ENCODE results near the gene TGFB3.

Gene TGFB3

DNA sequence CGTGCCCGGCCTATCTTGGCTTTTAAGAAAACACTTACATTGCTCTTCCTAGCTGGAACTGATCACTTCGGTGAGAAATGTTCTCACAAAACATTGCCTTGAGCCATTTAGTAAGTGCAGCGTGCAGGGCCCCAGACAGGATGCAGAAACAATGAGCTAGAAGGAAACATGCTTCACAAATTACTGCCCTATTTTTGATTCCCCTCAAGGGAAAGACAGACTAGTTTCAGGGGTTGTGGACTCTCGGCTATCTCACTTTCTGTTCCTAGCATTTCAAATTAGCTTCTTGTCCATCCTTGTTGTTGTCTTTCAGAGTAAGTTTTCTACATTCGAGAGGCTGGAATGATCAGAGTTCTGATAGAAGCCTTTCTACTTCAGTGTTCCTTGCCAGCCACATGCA lies 21.6 kb downstream of the TGFB3 start:
- ChIA-PET POLR2A (no interaction called here), CTCF (interaction anchor here (0.7 kb wide), 1 partner anchor 99 kb away, joined by 3 read pairs; no protein-coding TSS in a partner anchor)
- no peak for DNase-seq (ENCODE audit: extremely low spot score)
- TF ChIP-seq ZNF384 (IDR thresholded peaks at IDR 0.05) (no peak), NFRKB (IDR thresholded peaks at IDR 0.05) (no peak), SUZ12 (IDR thresholded peaks at IDR 0.05) (no peak), FOXK2 (IDR thresholded peaks at IDR 0.05) (no peak), ARNT (IDR thresholded peaks at IDR 0.05) (no peak), LEF1 (IDR thresholded peaks at IDR 0.05; ENCODE audit: borderline replicate concordance) (no peak), HDGF (IDR thresholded peaks at IDR 0.05; ENCODE audit: borderline replicate concordance) (no peak), TARDBP (IDR thresholded peaks at IDR 0.05) (no peak), SP1 (IDR thresholded peaks at IDR 0.05) (no peak), FOXM1 (IDR thresholded peaks at IDR 0.05; ENCODE audit: borderline replicate concordance) (no peak), BHLHE40 (IDR thresholded peaks at IDR 0.05; ENCODE audit: borderline replicate concordance) (no peak)
- TF ChIP-seq, protein P1, sequence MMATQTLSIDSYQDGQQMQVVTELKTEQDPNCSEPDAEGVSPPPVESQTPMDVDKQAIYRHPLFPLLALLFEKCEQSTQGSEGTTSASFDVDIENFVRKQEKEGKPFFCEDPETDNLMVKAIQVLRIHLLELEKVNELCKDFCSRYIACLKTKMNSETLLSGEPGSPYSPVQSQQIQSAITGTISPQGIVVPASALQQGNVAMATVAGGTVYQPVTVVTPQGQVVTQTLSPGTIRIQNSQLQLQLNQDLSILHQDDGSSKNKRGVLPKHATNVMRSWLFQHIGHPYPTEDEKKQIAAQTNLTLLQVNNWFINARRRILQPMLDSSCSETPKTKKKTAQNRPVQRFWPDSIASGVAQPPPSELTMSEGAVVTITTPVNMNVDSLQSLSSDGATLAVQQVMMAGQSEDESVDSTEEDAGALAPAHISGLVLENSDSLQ (IDR thresholded peaks at IDR 0.05) = no peak

GRCh38 chr14:75959031-75959430 lies 22.8 kb downstream of the TGFB3 start:
- DNase-seq (ENCODE audit: extremely low spot score) = no peak
- CTCF ChIA-PET = no interaction called here
- TF ChIP-seq, protein P1 (IDR thresholded peaks at IDR 0.05) = no peak
- no peak for TF ChIP-seq HDGF (IDR thresholded peaks at IDR 0.05; ENCODE audit: borderline replicate concordance)
- no peak for TF ChIP-seq BHLHE40 (IDR thresholded peaks at IDR 0.05; ENCODE audit: borderline replicate concordance)
- no peak for TF ChIP-seq NFRKB (IDR thresholded peaks at IDR 0.05)
- TF ChIP-seq LEF1 (IDR thresholded peaks at IDR 0.05; ENCODE audit: borderline replicate concordance) = no peak
- no peak for TF ChIP-seq FOXA1 (IDR thresholded peaks at IDR 0.05)
- TF ChIP-seq ELF4 (IDR thresholded peaks at IDR 0.05) = no peak
- TF ChIP-seq SUZ12 (IDR thresholded peaks at IDR 0.05) = no peak
- TF ChIP-seq ARNT (IDR thresholded peaks at IDR 0.05) = no peak
- POLR2A ChIA-PET = no interaction called here

DNA sequence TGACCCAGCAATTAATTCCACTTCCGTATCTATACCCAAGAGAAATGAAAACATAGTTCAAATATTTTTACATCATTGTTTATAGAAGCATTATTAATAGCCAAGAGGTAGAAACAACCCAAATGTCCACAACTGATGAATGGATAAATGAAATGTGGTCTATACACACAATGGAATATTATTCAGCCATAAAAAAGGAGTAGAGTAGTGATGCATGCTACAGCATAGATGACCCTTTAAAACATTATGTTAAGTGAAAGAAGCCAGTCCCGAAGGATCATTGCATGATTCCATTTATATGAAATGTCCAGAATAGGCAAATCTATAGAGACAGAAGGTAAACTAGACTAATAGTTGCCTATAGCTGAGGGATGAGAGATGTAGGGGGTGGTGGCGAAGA lies 29.3 kb downstream of the TGFB3 start:
- TF ChIP-seq FOXM1 (IDR thresholded peaks at IDR 0.05; ENCODE audit: borderline replicate concordance) = no peak
- no peak for TF ChIP-seq HDGF (IDR thresholded peaks at IDR 0.05; ENCODE audit: borderline replicate concordance)
- no peak for TF ChIP-seq LEF1 (IDR thresholded peaks at IDR 0.05; ENCODE audit: borderline replicate concordance)
- no peak for TF ChIP-seq ARNT (IDR thresholded peaks at IDR 0.05)
- TF ChIP-seq FOXK2 (IDR thresholded peaks at IDR 0.05) = no peak
- TF ChIP-seq, protein P1 (IDR thresholded peaks at IDR 0.05) = no peak
- no peak for TF ChIP-seq ZNF384 (IDR thresholded peaks at IDR 0.05)
- TF ChIP-seq TARDBP (IDR thresholded peaks at IDR 0.05) = no peak
- TF ChIP-seq NFRKB (IDR thresholded peaks at IDR 0.05) = no peak
- no peak for TF ChIP-seq SUZ12 (IDR thresholded peaks at IDR 0.05)
- TF ChIP-seq L3MBTL2 (conservative IDR thresholded peaks at IDR 0.05) = no peak
- no peak for TF ChIP-seq CTBP1 (IDR thresholded peaks at IDR 0.05; ENCODE audit: borderline replicate concordance)
- TF ChIP-seq FOXA1 (IDR thresholded peaks at IDR 0.05) = no peak
- TF ChIP-seq SP1 (IDR thresholded peaks at IDR 0.05) = no peak
- no peak for TF ChIP-seq ELF4 (IDR thresholded peaks at IDR 0.05)
- POLR2A ChIA-PET = no interaction called here
- no peak for DNase-seq (ENCODE audit: extremely low spot score)
- CTCF ChIA-PET = no interaction called here

DNA sequence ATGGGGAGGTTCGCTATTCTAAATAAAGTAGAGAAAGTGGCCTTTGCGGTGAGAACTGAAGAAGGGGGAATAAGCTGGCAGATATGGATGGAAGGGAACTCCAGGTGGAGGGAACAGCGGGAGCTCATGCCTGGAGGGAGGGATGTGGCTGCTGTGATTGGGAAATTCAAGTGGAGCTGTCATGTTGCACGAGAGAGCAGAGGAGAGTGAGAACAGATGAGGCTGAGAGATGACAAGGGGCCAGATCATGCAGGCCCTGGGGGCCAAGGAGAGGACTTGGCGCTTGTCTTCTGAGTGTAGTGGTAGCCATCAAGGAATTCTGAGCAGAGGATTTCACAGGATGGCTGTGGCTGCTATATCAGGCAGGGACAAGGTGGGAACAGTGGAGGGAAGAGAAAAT lies 35.0 kb downstream of the TGFB3 start:
- no peak for TF ChIP-seq ARNT (IDR thresholded peaks at IDR 0.05)
- no peak for TF ChIP-seq NFRKB (IDR thresholded peaks at IDR 0.05)
- TF ChIP-seq, protein P1 (IDR thresholded peaks at IDR 0.05) = no peak
- no peak for TF ChIP-seq FOXM1 (IDR thresholded peaks at IDR 0.05; ENCODE audit: borderline replicate concordance)
- TF ChIP-seq HDGF (IDR thresholded peaks at IDR 0.05; ENCODE audit: borderline replicate concordance) = no peak
- no peak for TF ChIP-seq L3MBTL2 (conservative IDR thresholded peaks at IDR 0.05)
- ChIA-PET POLR2A (no interaction called here), CTCF (no interaction called here)
- DNase-seq (ENCODE audit: extremely low spot score) = no peak

DNA sequence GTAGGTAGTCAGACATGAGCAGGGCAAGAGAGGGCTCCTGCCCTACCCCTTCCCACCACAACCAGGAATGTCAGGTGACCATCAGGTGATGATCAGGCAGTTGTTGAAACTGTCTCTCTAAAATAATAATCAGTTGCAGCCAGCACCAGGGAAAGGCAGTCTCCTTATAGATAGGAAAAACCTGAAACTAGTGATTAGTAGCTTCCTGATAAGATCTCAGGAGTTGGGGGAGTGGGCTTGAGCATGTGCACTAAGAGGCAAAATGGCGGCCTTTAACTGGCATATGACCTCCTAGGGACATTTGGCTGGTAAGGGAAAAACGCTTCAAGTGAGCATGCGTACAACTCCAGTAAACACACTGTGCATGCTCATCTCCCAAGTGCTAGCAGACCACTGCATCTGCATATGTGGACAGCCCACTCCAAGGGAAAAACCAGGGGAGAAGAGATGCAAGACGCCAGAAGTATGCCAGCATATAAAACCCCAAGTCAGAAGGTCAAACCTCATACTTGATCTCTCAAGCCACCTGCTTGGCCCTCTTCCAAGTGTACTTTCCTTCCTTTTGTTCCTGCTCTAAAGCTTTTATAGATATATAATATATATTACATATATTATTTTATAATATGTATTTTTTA lies 37.1 kb downstream of the TGFB3 start:
- TF ChIP-seq FOXM1 (IDR thresholded peaks at IDR 0.05; ENCODE audit: borderline replicate concordance) (no peak), SUZ12 (IDR thresholded peaks at IDR 0.05) (no peak), LEF1 (IDR thresholded peaks at IDR 0.05; ENCODE audit: borderline replicate concordance) (no peak), ZNF384 (IDR thresholded peaks at IDR 0.05) (no peak), ELF4 (IDR thresholded peaks at IDR 0.05) (no peak), NFRKB (IDR thresholded peaks at IDR 0.05) (no peak)
- CTCF ChIA-PET = no interaction called here
- DNase-seq (ENCODE audit: extremely low spot score) = no peak
- POLR2A ChIA-PET = no interaction called here

DNA sequence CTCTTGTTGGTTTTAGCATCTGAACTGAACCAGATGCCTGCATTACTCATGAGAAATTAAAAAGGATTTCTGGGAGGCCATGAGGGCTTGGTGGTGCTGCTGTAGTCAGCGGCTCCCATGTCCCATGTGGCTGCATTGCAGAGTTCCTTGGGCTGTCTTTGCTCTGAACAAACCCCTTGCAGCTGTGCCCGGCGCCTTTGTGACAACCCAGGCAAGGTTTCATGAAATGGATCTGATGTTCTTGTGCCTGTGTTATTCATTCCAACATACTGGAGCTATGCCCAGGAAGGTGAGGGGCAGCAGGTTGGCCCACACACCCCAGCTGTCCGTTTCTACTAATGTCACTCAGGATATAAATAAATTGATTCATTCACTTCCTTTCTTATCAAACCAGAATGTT lies 40.8 kb downstream of the TGFB3 start:
- CTCF ChIA-PET = no interaction called here
- TF ChIP-seq BHLHE40 (IDR thresholded peaks at IDR 0.05; ENCODE audit: borderline replicate concordance) = no peak
- TF ChIP-seq ARNT (IDR thresholded peaks at IDR 0.05) = no peak
- TF ChIP-seq FOXA1 (IDR thresholded peaks at IDR 0.05) = no peak
- TF ChIP-seq NFRKB (IDR thresholded peaks at IDR 0.05) = no peak
- TF ChIP-seq FOXM1 (IDR thresholded peaks at IDR 0.05; ENCODE audit: borderline replicate concordance) = no peak
- TF ChIP-seq, protein P1 (IDR thresholded peaks at IDR 0.05) = no peak
- no peak for TF ChIP-seq FOXK2 (IDR thresholded peaks at IDR 0.05)
- TF ChIP-seq TARDBP (IDR thresholded peaks at IDR 0.05) = no peak
- no peak for TF ChIP-seq ZNF384 (IDR thresholded peaks at IDR 0.05)
- no peak for TF ChIP-seq SUZ12 (IDR thresholded peaks at IDR 0.05)
- no peak for TF ChIP-seq CTBP1 (IDR thresholded peaks at IDR 0.05; ENCODE audit: borderline replicate concordance)
- TF ChIP-seq L3MBTL2 (conservative IDR thresholded peaks at IDR 0.05) = no peak
- no peak for TF ChIP-seq LEF1 (IDR thresholded peaks at IDR 0.05; ENCODE audit: borderline replicate concordance)
- no peak for TF ChIP-seq ELF4 (IDR thresholded peaks at IDR 0.05)
- no peak for TF ChIP-seq SP1 (IDR thresholded peaks at IDR 0.05)
- no peak for TF ChIP-seq HDGF (IDR thresholded peaks at IDR 0.05; ENCODE audit: borderline replicate concordance)
- DNase-seq (ENCODE audit: extremely low spot score) = no peak
- POLR2A ChIA-PET = no interaction called here

All from HEK293T (cell line).